Measurements from ENCODE around the gene PMF1.

The PMF1 gene

GRCh38 chr1:156228501-156228900, 15.7 kb downstream of the PMF1 start:
- Histone ChIP-seq H3K27ac (replicated peaks) (no peak overlapping the region), H3K27me3 (ENCODE audit: insufficient read depth, poor library complexity, severe bottlenecking) (no peaks in the 10 kb centered on the region), H3K4me3 (replicated peaks; ENCODE audit: insufficient read depth, low read length) (no peak overlapping the region)
- DNase-seq (ENCODE audit: low read depth in 1 of 2, low spot score in 1 of 2), result no peak
- no peak for TF ChIP-seq REST (IDR thresholded peaks at IDR 0.05; ENCODE audit: insufficient replicate concordance, low read depth)
- no peak for TF ChIP-seq CTCF (IDR thresholded peaks at IDR 0.05; ENCODE audit: insufficient read depth, low read length)
- no peak for TF ChIP-seq POLR2AphosphoS5 (IDR thresholded peaks at IDR 0.05; ENCODE audit: low read depth)
- TF ChIP-seq GABPA (IDR thresholded peaks at IDR 0.05; ENCODE audit: low read depth), result no peak
- no peak for TF ChIP-seq SPI1 (IDR thresholded peaks at IDR 0.05; ENCODE audit: borderline replicate concordance, low read depth)

- H3K27me3 ChIP-seq (ENCODE audit: insufficient read depth, poor library complexity, severe bottlenecking), result no peaks in the 10 kb centered on the region
- no peak overlapping the region for H3K27ac ChIP-seq (replicated peaks)
- TF ChIP-seq POLR2AphosphoS5 (IDR thresholded peaks at IDR 0.05; ENCODE audit: low read depth) (no peak), GABPA (IDR thresholded peaks at IDR 0.05; ENCODE audit: low read depth) (no peak)
- no peak for DNase-seq (ENCODE audit: low read depth in 1 of 2, low spot score in 1 of 2)
- H3K4me3 ChIP-seq (replicated peaks; ENCODE audit: insufficient read depth, low read length), result no peak overlapping the region
Observed at GRCh38 chr1:156229809-156230472, 17.1 kb downstream of the PMF1 start.

GRCh38 chr1:156230473-156230837, 17.6 kb downstream of the PMF1 start:
- no peak overlapping the region for H3K27ac ChIP-seq (replicated peaks)
- no peaks in the 10 kb centered on the region for H3K27me3 ChIP-seq (ENCODE audit: insufficient read depth, poor library complexity, severe bottlenecking)
- DNase-seq (ENCODE audit: low read depth in 1 of 2, low spot score in 1 of 2), result no peak
- TF ChIP-seq POLR2AphosphoS5 (IDR thresholded peaks at IDR 0.05; ENCODE audit: low read depth), result no peak
- no peak overlapping the region for H3K4me3 ChIP-seq (replicated peaks; ENCODE audit: insufficient read depth, low read length)

GRCh38 chr1:156232201-156232894, 19.5 kb downstream of the PMF1 start:
- H3K27me3 ChIP-seq (ENCODE audit: insufficient read depth, poor library complexity, severe bottlenecking), result no peaks in the 10 kb centered on the region
- H3K4me3 ChIP-seq (replicated peaks; ENCODE audit: insufficient read depth, low read length), result no peak overlapping the region
- no peak for DNase-seq (ENCODE audit: low read depth in 1 of 2, low spot score in 1 of 2)
- no peak overlapping the region for H3K27ac ChIP-seq (replicated peaks)
- no peak for TF ChIP-seq SPI1 (IDR thresholded peaks at IDR 0.05; ENCODE audit: borderline replicate concordance, low read depth)
- TF ChIP-seq REST (IDR thresholded peaks at IDR 0.05; ENCODE audit: insufficient replicate concordance, low read depth), result no peak
- no peak for TF ChIP-seq GABPA (IDR thresholded peaks at IDR 0.05; ENCODE audit: low read depth)
- TF ChIP-seq POLR2AphosphoS5 (IDR thresholded peaks at IDR 0.05; ENCODE audit: low read depth), result no peak
- TF ChIP-seq CTCF (IDR thresholded peaks at IDR 0.05; ENCODE audit: insufficient read depth, low read length), result no peak

Measured in HL-60 (cell line).